Neural progenitor cell (in vitro differentiated cells): Measurements from ENCODE around the gene EBF4.

Experiments
- CTCF ChIP-seq: fragments of 200-600 bp; sonication (generic); IDR thresholded peaks from 2 replicates; pipeline ENCODE4 v1.5.1; 2017; ENCODE audit warnings: antibody characterized with exemption, mild to moderate bottlenecking
- EZH2 ChIP-seq: fragments of 200-600 bp; sonication (generic); IDR thresholded peaks from 2 replicates; pipeline ENCODE4 v1.6.1; 2017; ENCODE audit warnings: antibody characterized with exemption, mild to moderate bottlenecking, moderate library complexity
- EZH2phosphoT487 ChIP-seq: fragments of 200-600 bp; sonication (generic); IDR thresholded peaks from 2 replicates; pipeline ENCODE4 v1.6.1; 2017; ENCODE audit warnings: antibody characterized with exemption

GRCh38 chr20:2747676-2748235, 55.2 kb downstream of the EBF4 start:
- TF ChIP-seq CTCF (no peak), EZH2phosphoT487 (no peak), EZH2 (no peak)
